Left renal cortex interstitium (tissue), 4 donors: ENCODE measurements around the gene BRME1. TPM values are rescaled to one million over a fixed set of nuclear protein-coding genes. Genes with fewer than 3 reads are reported as not detected.
"Not testable (repeated sequence)": the region's sequence is repeated elsewhere in the genome, so short reads cannot be mapped to it uniquely, and the experiment has no call there.

Experiments used
- DNase-seq, 4 donors: peaks; one replicate each; pipeline ENCODE4 v3.0.0-alpha.2; 2013; ENCODE audit warnings: low read depth in 4 of 4, low spot score in 2 of 4, missing footprints in 1 of 4
- polyA plus RNA-seq, 4 donors: library from polyadenylated mRNA; unstranded; fragments of 120-200 nt; gene quantifications; one replicate each; pipeline ENCODE4 v1.2.1, GENCODE V29; 2013; ENCODE audit not compliant: insufficient read length in 4 of 4

BRME1 gene
- polyA plus RNA-seq, 4 donors = 4.1 to 9.6 (median 6.0) TPM

GRCh38 chr19:13870873-13871272 lies 35.0 kb downstream of the BRME1 start:
- no peak for DNase-seq

GRCh38 chr19:13869281-13869680 lies 36.6 kb downstream of the BRME1 start:
- DNase-seq = no peak

- no peak for DNase-seq
Observed at GRCh38 chr19:13868663-13869062, 37.3 kb downstream of the BRME1 start.

- no peak for DNase-seq
Observed at GRCh38 chr19:13866463-13867046, 39.4 kb downstream of the BRME1 start.

GRCh38 chr19:13865571-13866462 lies 40.1 kb downstream of the BRME1 start:
- no peak for DNase-seq

- DNase-seq = no peak
Observed at GRCh38 chr19:13864667-13865570, 41.0 kb downstream of the BRME1 start.

GRCh38 chr19:13864046-13864666 lies 41.8 kb downstream of the BRME1 start:
- no peak for DNase-seq

GRCh38 chr19:13861714-13862531 lies 44.0 kb downstream of the BRME1 start:
- DNase-seq = peak in 3 of 4 donors; percentile 86 to 90 (median 89)

- DNase-seq = no peak
Observed at GRCh38 chr19:13861392-13861713, 44.6 kb downstream of the BRME1 start.

GRCh38 chr19:13860679-13861391 lies 45.1 kb downstream of the BRME1 start:
- DNase-seq = no peak

GRCh38 chr19:13859361-13859880 lies 46.5 kb downstream of the BRME1 start:
- no peak for DNase-seq

- no peak for DNase-seq
Observed at GRCh38 chr19:13856497-13856896, 49.4 kb downstream of the BRME1 start.

GRCh38 chr19:13852171-13852707 lies 53.7 kb downstream of the BRME1 start:
- not testable (repeated sequence) for DNase-seq

GRCh38 chr19:13851734-13852114 lies 54.2 kb downstream of the BRME1 start:
- DNase-seq = not testable (repeated sequence)

GRCh38 chr19:13850910-13851733 lies 54.8 kb downstream of the BRME1 start:
- DNase-seq = no peak

- no peak for DNase-seq
Observed at GRCh38 chr19:13849991-13850909, 55.7 kb downstream of the BRME1 start.
